ENCODE results near the gene TLL2.

Gene TLL2

GRCh38 chr10:96341219-96342182 is 172.2 kb downstream of the TLL2 start:
- no peaks in the 10 kb centered on the region for H3K36me3 ChIP-seq (ENCODE audit: control insufficient read depth, insufficient read depth, low read length)

GRCh38 chr10:96339956-96340904 is 173.5 kb downstream of the TLL2 start:
- Histone ChIP-seq H3K9me3 (ENCODE audit: control insufficient read depth, insufficient read depth, low read length) (no peaks in the 10 kb centered on the region), H3K27me3 (ENCODE audit: control insufficient read depth, insufficient read depth, low read length) (no peaks in the 10 kb centered on the region), H3K4me1 (ENCODE audit: control insufficient read depth, insufficient read depth, low read length) (peaks cover 17% of the 10 kb centered on the region), H3K9ac (ENCODE audit: low read depth, low read length) (no peak overlapping the region), H3K4me3 (ENCODE audit: low read depth, low read length) (no peak overlapping the region), H3K36me3 (ENCODE audit: control insufficient read depth, insufficient read depth, low read length) (no peaks in the 10 kb centered on the region)

More at GRCh38 chr10:96341219-96342182, 172.2 kb downstream of the TLL2 start:
- Histone ChIP-seq H3K9ac (ENCODE audit: low read depth, low read length) (no peak overlapping the region), H3K9me3 (ENCODE audit: control insufficient read depth, insufficient read depth, low read length) (no peaks in the 10 kb centered on the region), H3K27me3 (ENCODE audit: control insufficient read depth, insufficient read depth, low read length) (no peaks in the 10 kb centered on the region), H3K4me1 (ENCODE audit: control insufficient read depth, insufficient read depth, low read length) (peaks cover 20% of the 10 kb centered on the region), H3K4me3 (ENCODE audit: low read depth, low read length) (no peak overlapping the region)

- H3K9me3 ChIP-seq (ENCODE audit: control insufficient read depth, insufficient read depth, low read length): no peaks in the 10 kb centered on the region
- H3K36me3 ChIP-seq (ENCODE audit: control insufficient read depth, insufficient read depth, low read length): no peaks in the 10 kb centered on the region
- H3K9ac ChIP-seq (ENCODE audit: low read depth, low read length): no peak overlapping the region
- H3K4me3 ChIP-seq (ENCODE audit: low read depth, low read length): no peak overlapping the region
- no peaks in the 10 kb centered on the region for H3K27me3 ChIP-seq (ENCODE audit: control insufficient read depth, insufficient read depth, low read length)
- peaks cover 14% of the 10 kb centered on the region for H3K4me1 ChIP-seq (ENCODE audit: control insufficient read depth, insufficient read depth, low read length)
Observed at GRCh38 chr10:96339383-96339782, 174.3 kb downstream of the TLL2 start.

DNA sequence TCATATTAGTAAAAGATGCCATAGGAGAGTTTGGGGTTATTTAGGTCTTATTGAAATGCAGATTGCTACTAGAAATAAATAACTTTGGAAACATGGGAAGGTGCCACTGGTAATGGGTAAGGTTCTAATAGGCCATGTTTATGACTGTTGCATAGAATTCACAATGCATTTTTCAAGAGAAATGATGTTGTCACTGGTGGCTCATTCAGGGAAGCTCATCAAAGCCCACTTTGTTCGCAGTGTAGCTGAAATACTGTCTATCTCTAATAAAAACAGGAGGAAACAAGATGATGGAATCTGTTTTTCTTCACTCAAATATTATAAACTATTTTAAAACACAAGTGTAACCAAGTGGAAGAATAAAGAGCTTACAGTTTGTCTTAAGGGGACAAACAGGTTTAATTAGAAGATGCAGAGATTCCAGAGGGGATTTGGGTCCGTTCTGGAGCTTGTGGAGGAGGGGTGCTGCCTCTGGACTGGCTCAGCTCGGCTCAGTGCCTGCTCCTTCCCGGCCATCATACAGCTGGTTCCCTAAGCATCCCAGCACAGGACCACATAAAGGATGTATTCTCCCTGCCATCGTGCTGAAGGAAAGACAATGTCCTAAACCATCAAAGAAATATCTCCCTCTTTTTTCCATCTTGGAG is 175.3 kb downstream of the TLL2 start:
- H3K9me3 ChIP-seq (ENCODE audit: control insufficient read depth, insufficient read depth, low read length): no peaks in the 10 kb centered on the region
- no peaks in the 10 kb centered on the region for H3K27me3 ChIP-seq (ENCODE audit: control insufficient read depth, insufficient read depth, low read length)
- no peaks in the 10 kb centered on the region for H3K36me3 ChIP-seq (ENCODE audit: control insufficient read depth, insufficient read depth, low read length)
- peaks cover 14% of the 10 kb centered on the region for H3K4me1 ChIP-seq (ENCODE audit: control insufficient read depth, insufficient read depth, low read length)
- H3K9ac ChIP-seq (ENCODE audit: low read depth, low read length): no peak overlapping the region
- no peak overlapping the region for H3K4me3 ChIP-seq (ENCODE audit: low read depth, low read length)

DNA sequence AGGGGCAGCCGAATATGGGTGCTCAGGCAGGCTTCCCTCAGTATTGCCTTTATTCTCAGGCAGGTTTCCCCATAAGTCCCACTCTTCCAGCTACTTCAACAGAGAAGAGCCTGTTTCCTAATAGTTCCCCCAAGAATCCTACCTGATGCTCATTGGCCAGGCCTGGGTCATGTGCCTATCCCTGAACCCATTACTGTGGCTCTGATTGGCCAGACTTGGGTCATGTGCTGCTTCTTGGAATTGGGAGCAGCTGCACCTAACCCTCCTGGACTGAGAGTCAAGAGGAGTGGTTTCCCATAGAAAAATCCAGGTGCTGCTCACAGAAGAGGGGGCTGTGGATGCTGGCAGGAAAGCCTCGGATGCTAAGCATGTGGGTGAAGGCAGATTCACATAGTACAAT is 176.6 kb downstream of the TLL2 start:
- peaks cover 14% of the 10 kb centered on the region for H3K4me1 ChIP-seq (ENCODE audit: control insufficient read depth, insufficient read depth, low read length)
- H3K9ac ChIP-seq (ENCODE audit: low read depth, low read length): no peak overlapping the region
- H3K36me3 ChIP-seq (ENCODE audit: control insufficient read depth, insufficient read depth, low read length): no peaks in the 10 kb centered on the region
- no peaks in the 10 kb centered on the region for H3K27me3 ChIP-seq (ENCODE audit: control insufficient read depth, insufficient read depth, low read length)
- no peak overlapping the region for H3K4me3 ChIP-seq (ENCODE audit: low read depth, low read length)
- no peaks in the 10 kb centered on the region for H3K9me3 ChIP-seq (ENCODE audit: control insufficient read depth, insufficient read depth, low read length)

- Histone ChIP-seq H3K9me3 (ENCODE audit: control insufficient read depth, insufficient read depth, low read length) (no peaks in the 10 kb centered on the region), H3K4me3 (ENCODE audit: low read depth, low read length) (no peak overlapping the region), H3K9ac (ENCODE audit: low read depth, low read length) (no peak overlapping the region), H3K4me1 (ENCODE audit: control insufficient read depth, insufficient read depth, low read length) (no peaks in the 10 kb centered on the region), H3K27me3 (ENCODE audit: control insufficient read depth, insufficient read depth, low read length) (no peaks in the 10 kb centered on the region), H3K36me3 (ENCODE audit: control insufficient read depth, insufficient read depth, low read length) (no peaks in the 10 kb centered on the region)
Observed at GRCh38 chr10:96334616-96335526, 178.9 kb downstream of the TLL2 start.

DNA sequence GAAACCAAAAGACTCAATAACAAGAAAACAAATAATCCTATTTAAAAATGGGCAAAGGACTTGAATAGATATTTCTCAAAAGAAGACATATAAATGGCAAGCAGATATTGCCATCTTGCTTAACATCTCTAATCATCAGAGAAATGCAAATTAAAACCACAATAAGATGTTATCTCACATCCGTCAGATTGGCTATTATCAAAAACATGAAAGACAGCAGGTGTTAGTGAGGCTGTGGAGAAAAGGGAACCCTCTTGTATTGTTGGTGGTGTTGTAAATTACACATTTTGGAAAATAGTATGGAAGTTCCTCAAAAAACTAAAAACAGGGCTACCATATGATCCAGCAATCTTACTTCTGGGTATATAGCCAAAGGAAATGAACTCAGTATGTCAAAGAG is 180.6 kb downstream of the TLL2 start:
- H3K27me3 ChIP-seq (ENCODE audit: control insufficient read depth, insufficient read depth, low read length): no peaks in the 10 kb centered on the region
- no peaks in the 10 kb centered on the region for H3K9me3 ChIP-seq (ENCODE audit: control insufficient read depth, insufficient read depth, low read length)
- H3K9ac ChIP-seq (ENCODE audit: low read depth, low read length): no peak overlapping the region
- no peak overlapping the region for H3K4me3 ChIP-seq (ENCODE audit: low read depth, low read length)
- H3K36me3 ChIP-seq (ENCODE audit: control insufficient read depth, insufficient read depth, low read length): no peaks in the 10 kb centered on the region
- no peaks in the 10 kb centered on the region for H3K4me1 ChIP-seq (ENCODE audit: control insufficient read depth, insufficient read depth, low read length)

GRCh38 chr10:96327462-96327861 is 186.3 kb downstream of the TLL2 start:
- H3K27me3 ChIP-seq (ENCODE audit: control insufficient read depth, insufficient read depth, low read length): peaks cover 2% of the 10 kb centered on the region
- no peaks in the 10 kb centered on the region for H3K9me3 ChIP-seq (ENCODE audit: control insufficient read depth, insufficient read depth, low read length)
- H3K9ac ChIP-seq (ENCODE audit: low read depth, low read length): no peak overlapping the region
- H3K4me3 ChIP-seq (ENCODE audit: low read depth, low read length): no peak overlapping the region
- no peaks in the 10 kb centered on the region for H3K4me1 ChIP-seq (ENCODE audit: control insufficient read depth, insufficient read depth, low read length)
- no peaks in the 10 kb centered on the region for H3K36me3 ChIP-seq (ENCODE audit: control insufficient read depth, insufficient read depth, low read length)

DNA sequence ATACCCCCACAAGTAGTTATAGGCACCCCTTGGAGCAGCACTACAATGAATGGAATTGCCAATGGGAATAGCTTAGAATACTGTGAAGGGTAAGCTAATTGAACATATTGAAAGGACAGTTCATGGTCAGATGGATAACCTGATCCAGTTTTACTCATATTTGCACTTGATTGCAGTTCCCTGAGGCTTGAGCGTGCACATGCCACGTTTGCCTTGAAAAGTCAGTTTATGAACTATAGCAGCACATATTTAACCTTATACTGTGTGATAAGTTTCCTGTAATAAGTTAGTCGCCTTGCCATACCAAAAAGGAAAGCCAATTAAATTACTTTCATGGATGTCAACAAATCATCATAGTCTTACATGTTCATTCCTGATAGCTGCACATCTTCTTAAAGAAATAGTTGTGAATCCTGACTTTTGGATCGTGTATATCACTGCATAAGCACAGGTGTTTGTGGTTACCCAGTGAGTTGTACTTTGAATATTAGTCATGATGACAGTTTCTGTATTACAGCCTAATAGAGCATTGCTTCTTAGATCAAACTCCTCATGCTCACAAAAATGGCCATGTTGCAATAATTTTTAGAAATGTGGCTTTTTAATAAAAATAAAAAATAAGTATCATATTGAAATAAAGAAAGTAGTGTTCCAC is 187.9 kb downstream of the TLL2 start:
- no peaks in the 10 kb centered on the region for H3K4me1 ChIP-seq (ENCODE audit: control insufficient read depth, insufficient read depth, low read length)
- H3K4me3 ChIP-seq (ENCODE audit: low read depth, low read length): no peak overlapping the region
- no peaks in the 10 kb centered on the region for H3K9me3 ChIP-seq (ENCODE audit: control insufficient read depth, insufficient read depth, low read length)
- peaks cover 2% of the 10 kb centered on the region for H3K27me3 ChIP-seq (ENCODE audit: control insufficient read depth, insufficient read depth, low read length)
- no peaks in the 10 kb centered on the region for H3K36me3 ChIP-seq (ENCODE audit: control insufficient read depth, insufficient read depth, low read length)
- H3K9ac ChIP-seq (ENCODE audit: low read depth, low read length): no peak overlapping the region

DNA sequence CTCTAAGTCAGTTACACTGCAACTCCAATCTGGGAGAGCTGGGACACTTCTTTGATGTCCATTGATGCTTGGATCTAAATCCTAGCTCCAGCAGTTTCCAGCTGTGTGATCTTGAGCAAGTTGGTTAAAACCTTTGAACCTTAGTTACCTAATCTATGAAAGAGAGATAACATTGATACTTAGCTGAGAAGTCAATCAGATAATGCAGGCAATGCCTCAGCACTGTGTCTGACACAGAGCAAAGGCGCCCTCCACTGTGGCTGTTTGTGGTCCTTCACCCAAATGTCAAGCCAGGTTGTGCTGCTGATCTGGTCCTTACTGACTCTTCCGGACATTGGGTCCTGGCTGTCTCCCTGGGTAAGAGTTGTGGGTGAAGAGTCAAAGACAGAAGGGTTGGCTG is 189.3 kb downstream of the TLL2 start:
- Histone ChIP-seq H3K36me3 (ENCODE audit: control insufficient read depth, insufficient read depth, low read length) (no peaks in the 10 kb centered on the region), H3K27me3 (ENCODE audit: control insufficient read depth, insufficient read depth, low read length) (peaks cover 2% of the 10 kb centered on the region), H3K4me1 (ENCODE audit: control insufficient read depth, insufficient read depth, low read length) (no peaks in the 10 kb centered on the region)

More for the DNA sequence above, 189.3 kb downstream of the TLL2 start:
- no peak overlapping the region for H3K9ac ChIP-seq (ENCODE audit: low read depth, low read length)
- H3K4me3 ChIP-seq (ENCODE audit: low read depth, low read length): no peak overlapping the region
- H3K9me3 ChIP-seq (ENCODE audit: control insufficient read depth, insufficient read depth, low read length): no peaks in the 10 kb centered on the region

All from iPS-15b (cell line).